MM.1S (cell line): ENCODE data around the gene REPS1.

Source experiments
- CTCF ChIP-seq: fragments of 300-600 bp; sonication (generic); IDR thresholded peaks from 2 replicates; pipeline ENCODE4 v1.5.1; 2016; ENCODE audit warnings: antibody characterized with exemption, low read length, mixed read lengths
- EZH2 ChIP-seq: fragments of 300-600 bp; sonication (generic); optimal IDR thresholded peaks from 2 replicates; pipeline ENCODE3; 2017; ENCODE audit warnings: low read depth, mild to moderate bottlenecking, antibody characterized with exemption, low read length, mixed read lengths

- no peak for TF ChIP-seq CTCF
- no peak for TF ChIP-seq EZH2
Observed at GRCh38 chr6:138979365-138979764, 8.7 kb downstream of the REPS1 start.
